ENCODE results near the gene LDHA. TPM values are rescaled to one million over a fixed set of nuclear protein-coding genes. Genes with fewer than 3 reads are reported as not detected.

The LDHA gene
- total and polyA plus RNA-seq, 2 of the 13 experiments (the other 11 are each of a cell fraction or from before 2014, with no cell fraction given), result 805 to 1,547 TPM

DNA sequence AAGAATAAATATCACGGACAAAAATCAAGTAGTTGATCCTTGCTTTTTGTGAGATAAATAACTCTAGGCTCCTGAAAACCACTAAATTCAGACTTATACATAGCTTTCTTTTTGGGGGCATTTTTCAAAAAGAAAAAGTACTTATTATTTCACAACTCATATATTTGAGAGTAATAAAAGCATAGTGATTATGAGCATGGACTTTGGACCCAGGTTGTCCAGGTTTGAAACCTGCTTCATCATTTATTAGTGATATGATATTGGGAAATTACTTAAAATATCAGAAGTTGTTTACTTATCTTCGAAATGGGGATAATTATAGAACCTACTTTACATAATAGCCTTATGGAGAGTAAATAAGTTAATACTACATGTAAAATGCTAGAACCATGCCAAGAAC lies 44.3 kb downstream of the LDHA start (continued):
- TF ChIP-seq, protein P1, sequence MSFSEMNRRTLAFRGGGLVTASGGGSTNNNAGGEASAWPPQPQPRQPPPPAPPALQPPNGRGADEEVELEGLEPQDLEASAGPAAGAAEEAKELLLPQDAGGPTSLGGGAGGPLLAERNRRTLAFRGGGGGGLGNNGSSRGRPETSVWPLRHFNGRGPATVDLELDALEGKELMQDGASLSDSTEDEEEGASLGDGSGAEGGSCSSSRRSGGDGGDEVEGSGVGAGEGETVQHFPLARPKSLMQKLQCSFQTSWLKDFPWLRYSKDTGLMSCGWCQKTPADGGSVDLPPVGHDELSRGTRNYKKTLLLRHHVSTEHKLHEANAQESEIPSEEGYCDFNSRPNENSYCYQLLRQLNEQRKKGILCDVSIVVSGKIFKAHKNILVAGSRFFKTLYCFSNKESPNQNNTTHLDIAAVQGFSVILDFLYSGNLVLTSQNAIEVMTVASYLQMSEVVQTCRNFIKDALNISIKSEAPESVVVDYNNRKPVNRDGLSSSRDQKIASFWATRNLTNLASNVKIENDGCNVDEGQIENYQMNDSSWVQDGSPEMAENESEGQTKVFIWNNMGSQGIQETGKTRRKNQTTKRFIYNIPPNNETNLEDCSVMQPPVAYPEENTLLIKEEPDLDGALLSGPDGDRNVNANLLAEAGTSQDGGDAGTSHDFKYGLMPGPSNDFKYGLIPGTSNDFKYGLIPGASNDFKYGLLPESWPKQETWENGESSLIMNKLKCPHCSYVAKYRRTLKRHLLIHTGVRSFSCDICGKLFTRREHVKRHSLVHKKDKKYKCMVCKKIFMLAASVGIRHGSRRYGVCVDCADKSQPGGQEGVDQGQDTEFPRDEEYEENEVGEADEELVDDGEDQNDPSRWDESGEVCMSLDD (CRISPR knock-in tag; IDR thresholded peaks at IDR 0.05; ENCODE audit: borderline replicate concordance), result no peak

GRCh38 chr11:18449251-18449650 lies 54.9 kb downstream of the LDHA start:
- no peaks in the 10 kb centered on the region; a peak in 1 of 5 replicates for H3K27me3 ChIP-seq (ENCODE audit: control insufficient read depth in 1 of 2, insufficient read depth in 2 of 2, low read length in 2 of 2)
- WGBS (ENCODE audit: low lambda C conversion rate), result 28% methylated on average over 3 of the region's 3 CpGs
- ATAC-seq (no peak), FAIRE-seq (no peak), DNase-seq (ENCODE audit: low spot score) (no peak)
- no peak overlapping the region for H2AFZ ChIP-seq (ENCODE audit: low read length)
- no TSS peak for BruUV-seq (replicated peaks)
- no peaks in the 10 kb centered on the region for H3K9me3 ChIP-seq (ENCODE audit: low read length)
- H3K4me2 ChIP-seq (ENCODE audit: low read depth, low read length), result no peak overlapping the region
- no peak overlapping the region for H3K27ac ChIP-seq (ENCODE audit: extremely low read length, insufficient read depth, low read length)
- ChIA-PET CTCF (ENCODE audit: low intra/inter-chr PET ratio, low total read pairs) (no interaction called here), POLR2A (no interaction called here)
- intact Hi-C loops (cut with micrococcal nuclease; ENCODE audit: unreplicated experiment), result no loop called here
- in situ Hi-C loops (cut with HindIII; ENCODE audit: extremely low pct_ligation_motif_present, low pct_unique_long_range_greater_than_20kb), result no loop called here
- no peaks in the 10 kb centered on the region for H3K79me2 ChIP-seq (ENCODE audit: insufficient read depth, low read length)
- no peak overlapping the region for H3K9ac ChIP-seq (ENCODE audit: insufficient read depth, low read depth, low read length)
- H3K4me1 ChIP-seq (ENCODE audit: insufficient read depth, low read length), result no peaks in the 10 kb centered on the region
- no peaks in the 10 kb centered on the region for H3K36me3 ChIP-seq (replicated peaks in 1 of 2; ENCODE audit: control insufficient read depth in 1 of 2, insufficient read depth in 2 of 2, low read length in 2 of 2)
- H4K20me1 ChIP-seq (ENCODE audit: insufficient read depth, low read length), result no peaks in the 10 kb centered on the region
- H3K4me3 ChIP-seq (replicated peaks in 1 of 3; ENCODE audit: insufficient read depth in 1 of 3, low read depth in 2 of 3, low read length in 3 of 3), result no peak overlapping the region
- TF ChIP-seq KMT2B (CRISPR knock-in tag; IDR thresholded peaks at IDR 0.05), result no peak
- TF ChIP-seq RXRA (CRISPR knock-in tag; IDR thresholded peaks at IDR 0.05), result no peak
- TF ChIP-seq, protein P2, sequence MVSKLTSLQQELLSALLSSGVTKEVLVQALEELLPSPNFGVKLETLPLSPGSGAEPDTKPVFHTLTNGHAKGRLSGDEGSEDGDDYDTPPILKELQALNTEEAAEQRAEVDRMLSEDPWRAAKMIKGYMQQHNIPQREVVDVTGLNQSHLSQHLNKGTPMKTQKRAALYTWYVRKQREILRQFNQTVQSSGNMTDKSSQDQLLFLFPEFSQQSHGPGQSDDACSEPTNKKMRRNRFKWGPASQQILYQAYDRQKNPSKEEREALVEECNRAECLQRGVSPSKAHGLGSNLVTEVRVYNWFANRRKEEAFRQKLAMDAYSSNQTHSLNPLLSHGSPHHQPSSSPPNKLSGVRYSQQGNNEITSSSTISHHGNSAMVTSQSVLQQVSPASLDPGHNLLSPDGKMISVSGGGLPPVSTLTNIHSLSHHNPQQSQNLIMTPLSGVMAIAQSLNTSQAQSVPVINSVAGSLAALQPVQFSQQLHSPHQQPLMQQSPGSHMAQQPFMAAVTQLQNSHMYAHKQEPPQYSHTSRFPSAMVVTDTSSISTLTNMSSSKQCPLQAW (CRISPR knock-in tag; IDR thresholded peaks at IDR 0.05), result no peak
- no peak for TF ChIP-seq MZF1 (CRISPR knock-in tag; IDR thresholded peaks at IDR 0.05; ENCODE audit: borderline replicate concordance)
- TF ChIP-seq, protein P3, sequence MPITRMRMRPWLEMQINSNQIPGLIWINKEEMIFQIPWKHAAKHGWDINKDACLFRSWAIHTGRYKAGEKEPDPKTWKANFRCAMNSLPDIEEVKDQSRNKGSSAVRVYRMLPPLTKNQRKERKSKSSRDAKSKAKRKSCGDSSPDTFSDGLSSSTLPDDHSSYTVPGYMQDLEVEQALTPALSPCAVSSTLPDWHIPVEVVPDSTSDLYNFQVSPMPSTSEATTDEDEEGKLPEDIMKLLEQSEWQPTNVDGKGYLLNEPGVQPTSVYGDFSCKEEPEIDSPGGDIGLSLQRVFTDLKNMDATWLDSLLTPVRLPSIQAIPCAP (CRISPR knock-in tag; IDR thresholded peaks at IDR 0.05; ENCODE audit: low read depth), result no peak
- no peak for TF ChIP-seq DDIT3 (CRISPR knock-in tag; IDR thresholded peaks at IDR 0.05)
- no peak for TF ChIP-seq ZBTB25 (CRISPR knock-in tag; IDR thresholded peaks at IDR 0.05)
- no peak for TF ChIP-seq EHMT2 (IDR thresholded peaks at IDR 0.05; ENCODE audit: borderline replicate concordance, low read depth, low read length)
- TF ChIP-seq ZNF883 (CRISPR knock-in tag; IDR thresholded peaks at IDR 0.05; ENCODE audit: not compliant biosample characterization), result no peak
- TF ChIP-seq MAF1 (CRISPR knock-in tag; IDR thresholded peaks at IDR 0.05; ENCODE audit: borderline replicate concordance), result no peak
- TF ChIP-seq ZNF333 (CRISPR knock-in tag; IDR thresholded peaks at IDR 0.05; ENCODE audit: borderline replicate concordance), result no peak
- TF ChIP-seq BORCS8-MEF2B (CRISPR knock-in tag; IDR thresholded peaks at IDR 0.05), result no peak
- TF ChIP-seq, protein P4, sequence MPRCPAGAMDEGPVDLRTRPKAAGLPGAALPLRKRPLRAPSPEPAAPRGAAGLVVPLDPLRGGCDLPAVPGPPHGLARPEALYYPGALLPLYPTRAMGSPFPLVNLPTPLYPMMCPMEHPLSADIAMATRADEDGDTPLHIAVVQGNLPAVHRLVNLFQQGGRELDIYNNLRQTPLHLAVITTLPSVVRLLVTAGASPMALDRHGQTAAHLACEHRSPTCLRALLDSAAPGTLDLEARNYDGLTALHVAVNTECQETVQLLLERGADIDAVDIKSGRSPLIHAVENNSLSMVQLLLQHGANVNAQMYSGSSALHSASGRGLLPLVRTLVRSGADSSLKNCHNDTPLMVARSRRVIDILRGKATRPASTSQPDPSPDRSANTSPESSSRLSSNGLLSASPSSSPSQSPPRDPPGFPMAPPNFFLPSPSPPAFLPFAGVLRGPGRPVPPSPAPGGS (CRISPR knock-in tag; IDR thresholded peaks at IDR 0.05), result no peak
- no peak for TF ChIP-seq HDAC6 (IDR thresholded peaks at IDR 0.05; ENCODE audit: low read depth, low read length)
